RWPE2 (cell line): Measurements from ENCODE around the gene COL27A1.

Experiments
- ATAC-seq: fragments of 200-7000 bp; cut with Tn5 transposase; 3 replicates; pipeline ENCODE4 v1.9.1; 2021; ENCODE audit warnings: low read depth
- DNase-seq: peaks from one replicate; pipeline ENCODE4 v3.0.0-alpha.2; 2020; ENCODE audit warnings: low spot score
- H3K27ac ChIP-seq: fragments of 450-650 bp; 2 replicates; pipeline ENCODE4 v1.5.1; 2017; ENCODE audit warnings: mild to moderate bottlenecking; ENCODE audit not compliant: poor library complexity, severe bottlenecking
- H3K27me3 ChIP-seq: fragments of 250-450 bp; sonication (Bioruptor Pico); 2 replicates; pipeline ENCODE4 v1.5.1; 2021; ENCODE audit warnings: mild to moderate bottlenecking, moderate library complexity; ENCODE audit not compliant: insufficient read depth, poor library complexity, severe bottlenecking
- H3K36me3 ChIP-seq: fragments of 250-450 bp; sonication (Bioruptor Pico); 2 replicates; pipeline ENCODE4 v1.5.1; 2020; ENCODE audit warnings: low read depth, mild to moderate bottlenecking, moderate library complexity
- H3K4me1 ChIP-seq: fragments of 250-450 bp; sonication (Bioruptor Pico); 2 replicates; pipeline ENCODE4 v1.5.1; 2021; ENCODE audit warnings: mild to moderate bottlenecking, moderate library complexity; ENCODE audit not compliant: insufficient read depth, poor library complexity, severe bottlenecking
- H3K4me3 ChIP-seq: fragments of 250-450 bp; sonication (Bioruptor Pico); 2 replicates; pipeline ENCODE4 v1.5.1; 2021; ENCODE audit warnings: mild to moderate bottlenecking, moderate library complexity; ENCODE audit not compliant: severe bottlenecking
- H3K9me3 ChIP-seq: fragments of 250-450 bp; sonication (Bioruptor Pico); 2 replicates; pipeline ENCODE4 v1.5.1; 2021; ENCODE audit warnings: mild to moderate bottlenecking, moderate library complexity; ENCODE audit not compliant: severe bottlenecking
- CTCF ChIP-seq: fragments of 450-650 bp; IDR thresholded peaks from one replicate; pipeline ENCODE4 v1.5.1; 2017; ENCODE audit warnings: mild to moderate bottlenecking, moderate library complexity; ENCODE audit not compliant: poor library complexity, severe bottlenecking

Gene COL27A1

GRCh38 chr9:114269023-114269422 lies 113.7 kb downstream of the COL27A1 start:
- no peak overlapping the region for H3K27ac ChIP-seq
- H3K4me1 ChIP-seq = peaks cover 13% of the 10 kb centered on the region
- no peaks in the 10 kb centered on the region for H3K27me3 ChIP-seq
- ATAC-seq (no peak), DNase-seq (no peak)
- no peak for TF ChIP-seq CTCF
- no peak overlapping the region for H3K4me3 ChIP-seq
- H3K9me3 ChIP-seq = no peaks in the 10 kb centered on the region
- H3K36me3 ChIP-seq = no peaks in the 10 kb centered on the region

- no peaks in the 10 kb centered on the region for H3K36me3 ChIP-seq
- H3K4me1 ChIP-seq = peaks cover 13% of the 10 kb centered on the region
- H3K27ac ChIP-seq = no peak overlapping the region
- TF ChIP-seq CTCF = no peak
- H3K27me3 ChIP-seq = no peaks in the 10 kb centered on the region
- DNase-seq (no peak), ATAC-seq (no peak)
- no peak overlapping the region for H3K4me3 ChIP-seq
- H3K9me3 ChIP-seq = no peaks in the 10 kb centered on the region
Observed at GRCh38 chr9:114270120-114270975, 115.0 kb downstream of the COL27A1 start.

- H3K9me3 ChIP-seq = no peaks in the 10 kb centered on the region
- no peaks in the 10 kb centered on the region for H3K27me3 ChIP-seq
- no peaks in the 10 kb centered on the region for H3K36me3 ChIP-seq
- H3K4me1 ChIP-seq = peaks cover 23% of the 10 kb centered on the region
- peak; percentile 55 for DNase-seq
- H3K27ac ChIP-seq = no peak overlapping the region
- no peak overlapping the region for H3K4me3 ChIP-seq
- peak; percentile 18 for TF ChIP-seq CTCF
- no peak for ATAC-seq
Observed at GRCh38 chr9:114271556-114272510, 116.5 kb downstream of the COL27A1 start.

GRCh38 chr9:114272739-114273431 lies 117.5 kb downstream of the COL27A1 start:
- ATAC-seq = no peak
- Histone ChIP-seq H3K27me3 (no peaks in the 10 kb centered on the region), H3K9me3 (no peaks in the 10 kb centered on the region), H3K36me3 (no peaks in the 10 kb centered on the region), H3K4me1 (peaks cover 33% of the 10 kb centered on the region), H3K27ac (peak overlapping the region; percentile 38), H3K4me3 (no peak overlapping the region)
- peak; percentile 20 for DNase-seq
- TF ChIP-seq CTCF = no peak
